Measurements from ENCODE around the gene MCMBP. TPM values are rescaled to one million over a fixed set of nuclear protein-coding genes. Genes with fewer than 3 reads are reported as not detected.

The MCMBP gene
- total and polyA plus RNA-seq, 2 donors (not counting 1 experiment from before 2014, with no cell fraction given) = 27.1 to 36.0 TPM

DNA sequence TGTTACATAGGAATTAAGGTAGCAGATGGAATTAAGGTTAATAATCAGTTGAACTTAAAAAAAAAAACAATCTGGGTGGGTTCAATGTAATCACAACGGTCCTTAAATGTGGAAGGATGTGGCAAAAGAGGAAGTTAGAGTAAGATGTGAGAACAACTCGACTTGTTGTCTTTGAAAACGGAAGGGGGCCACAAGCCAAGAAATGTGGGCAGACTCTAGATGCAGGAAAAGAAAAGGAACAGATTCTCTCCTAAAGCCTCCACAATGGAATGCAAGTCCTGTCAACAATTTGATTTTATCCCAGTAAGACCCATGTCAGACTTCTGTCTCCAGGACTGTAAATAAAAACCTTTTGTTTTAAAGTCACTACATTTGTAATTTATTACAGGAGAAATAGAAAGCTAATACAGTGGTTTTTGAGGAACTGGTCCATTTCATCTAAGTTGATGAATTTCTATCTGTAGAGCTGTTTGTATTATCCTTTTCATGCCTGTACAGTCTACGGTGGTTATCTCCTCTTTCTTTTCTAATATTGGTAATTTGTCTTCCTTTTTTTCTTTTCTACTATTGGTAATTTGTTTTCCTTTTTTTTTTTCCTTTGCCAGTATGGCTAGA is 8.6 kb downstream of the MCMBP start:
- ChIA-PET POLR2A (no interaction called here), CTCF (interaction anchor here (0.7 to 7.4 kb wide), 6 partner anchors 9 to 254 kb away, joined by 3 to 153 read pairs (median 5); partner anchors contain the start of gene MCMBP)
- H3K36me3 ChIP-seq (replicated peaks in 1 of 2; ENCODE audit: control extremely low read depth in 1 of 2, control insufficient read depth in 1 of 2, extremely low read depth in 1 of 2, insufficient read depth in 2 of 2, low read length in 1 of 2) = peaks cover 0 to 4% of the 10 kb centered on the region in 2 experiments
- TF ChIP-seq CTCF (IDR thresholded peaks at IDR 0.05) (no peak), EZH2 (IDR thresholded peaks at IDR 0.05; ENCODE audit: borderline replicate concordance, insufficient read depth, low read depth, low read length, poor library complexity, severe bottlenecking) (no peak)
- ATAC-seq (ENCODE audit: low read depth) (no peak), DNase-seq (no peak)
- intact Hi-C loops (cut with micrococcal nuclease) = no loop called here
- no peaks in the 10 kb centered on the region for H3K27me3 ChIP-seq (replicated peaks in 1 of 4; ENCODE audit: control extremely low read depth in 1 of 4, control insufficient read depth in 3 of 4, insufficient read depth in 4 of 4, low read length in 3 of 4)
- Mint-ChIP-seq H3K27me3 (no peaks in the 10 kb centered on the region), H3K4me1 (peaks cover 42% of the 10 kb centered on the region), H3K4me3 (no peak overlapping the region), H3K9me3 (ENCODE audit: insufficient read depth) (peaks cover 3% of the 10 kb centered on the region), H3K27ac (no peak overlapping the region)
- H3K27ac ChIP-seq (ENCODE audit: low read length in 2 of 2) = no peak overlapping the region
- peaks cover 62% of the 10 kb centered on the region for H4K20me1 ChIP-seq (ENCODE audit: control insufficient read depth, insufficient read depth, low read length, poor library complexity, severe bottlenecking)
- no CpG with 5 or more reads among the region's 4 CpGs for WGBS (ENCODE audit: insufficient coverage)
- peaks cover 3 to 11% of the 10 kb centered on the region in 2 donors for H3K4me1 ChIP-seq (ENCODE audit: control insufficient read depth in 2 of 2, insufficient read depth in 2 of 2, low read length in 2 of 2)
- H3K4me3 ChIP-seq (ENCODE audit: control extremely low read depth in 1 of 5, extremely low read depth in 1 of 5, insufficient read depth in 1 of 5, low read depth in 2 of 5, low read length in 4 of 5) = no peak overlapping the region
- H3K79me2 ChIP-seq (ENCODE audit: control insufficient read depth, insufficient read depth, low read length) = peaks cover 93% of the 10 kb centered on the region
- peaks cover 1 to 8% (median 3%) of the 10 kb centered on the region in 3 donors for H3K9me3 ChIP-seq (ENCODE audit: control extremely low read depth in 1 of 3, control insufficient read depth in 2 of 3, insufficient read depth in 1 of 3, low read length in 2 of 3)
- no peak overlapping the region for H3K4me2 ChIP-seq (replicated peaks; ENCODE audit: low read depth, low read length, poor library complexity, severe bottlenecking)
- no peak overlapping the region for H3K9ac ChIP-seq (ENCODE audit: low read length)
- no peak overlapping the region for H2AFZ ChIP-seq (ENCODE audit: insufficient read depth, low read depth, low read length, poor library complexity, severe bottlenecking)

DNA sequence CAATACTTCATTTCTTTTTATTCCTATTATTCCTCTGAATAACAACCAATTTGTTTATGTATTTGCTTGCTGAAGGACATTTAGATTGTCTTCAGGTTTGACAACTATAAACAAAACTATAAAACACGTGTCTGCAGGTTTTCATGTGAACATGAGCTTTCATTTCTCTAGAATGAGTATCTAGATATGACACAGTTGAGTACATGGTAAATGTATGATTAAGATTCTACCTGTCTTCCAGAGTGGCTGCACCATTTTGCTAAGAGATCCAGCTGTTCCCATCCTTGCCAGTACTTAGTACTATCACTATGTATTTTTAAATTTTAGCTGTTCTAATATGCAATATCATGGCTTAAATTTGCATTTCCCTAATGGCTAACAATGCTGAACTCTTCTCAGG is 10.1 kb downstream of the MCMBP start:
- intact Hi-C loops (cut with micrococcal nuclease) = no loop called here
- Histone ChIP-seq H3K79me2 (ENCODE audit: control insufficient read depth, insufficient read depth, low read length) (peaks cover 85% of the 10 kb centered on the region), H3K27ac (ENCODE audit: low read length in 2 of 2) (no peak overlapping the region), H3K4me2 (replicated peaks; ENCODE audit: low read depth, low read length, poor library complexity, severe bottlenecking) (no peak overlapping the region), H3K4me1 (ENCODE audit: control insufficient read depth in 2 of 2, insufficient read depth in 2 of 2, low read length in 2 of 2) (peaks cover 3 to 9% of the 10 kb centered on the region in 2 donors), H3K9me3 (ENCODE audit: control extremely low read depth in 1 of 3, control insufficient read depth in 2 of 3, insufficient read depth in 1 of 3, low read length in 2 of 3) (peaks cover 1 to 8% (median 3%) of the 10 kb centered on the region in 3 donors), H2AFZ (ENCODE audit: insufficient read depth, low read depth, low read length, poor library complexity, severe bottlenecking) (no peak overlapping the region), H3K9ac (ENCODE audit: low read length) (no peak overlapping the region), H3K36me3 (replicated peaks in 1 of 2; ENCODE audit: control extremely low read depth in 1 of 2, control insufficient read depth in 1 of 2, extremely low read depth in 1 of 2, insufficient read depth in 2 of 2, low read length in 1 of 2) (peaks cover 1 to 15% of the 10 kb centered on the region in 2 experiments), H3K4me3 (ENCODE audit: control extremely low read depth in 1 of 5, extremely low read depth in 1 of 5, insufficient read depth in 1 of 5, low read depth in 2 of 5, low read length in 4 of 5) (no peak overlapping the region), H3K27me3 (replicated peaks in 1 of 4; ENCODE audit: control extremely low read depth in 1 of 4, control insufficient read depth in 3 of 4, insufficient read depth in 4 of 4, low read length in 3 of 4) (no peaks in the 10 kb centered on the region), H4K20me1 (ENCODE audit: control insufficient read depth, insufficient read depth, low read length, poor library complexity, severe bottlenecking) (peaks cover 46% of the 10 kb centered on the region)
- Mint-ChIP-seq H3K9me3 (ENCODE audit: insufficient read depth) (peaks cover 3% of the 10 kb centered on the region), H3K4me1 (peaks cover 31% of the 10 kb centered on the region), H3K4me3 (no peak overlapping the region), H3K27ac (no peak overlapping the region), H3K27me3 (no peaks in the 10 kb centered on the region)
- no CpG with 5 or more reads among the region's 1 CpG for WGBS (ENCODE audit: insufficient coverage)
- TF ChIP-seq CTCF (IDR thresholded peaks at IDR 0.05) (no peak), EZH2 (IDR thresholded peaks at IDR 0.05; ENCODE audit: borderline replicate concordance, insufficient read depth, low read depth, low read length, poor library complexity, severe bottlenecking) (no peak)
- ChIA-PET CTCF (interaction anchor here (0.6 to 7.4 kb wide), 5 partner anchors 8 to 687 kb away, joined by 3 to 153 read pairs (median 11); partner anchors contain the start of gene MCMBP), POLR2A (interaction anchor here (1.2 kb wide), 1 partner anchor 11 kb away, joined by 4 read pairs; no protein-coding TSS in a partner anchor)
- DNase-seq (no peak), ATAC-seq (ENCODE audit: low read depth) (no peak)

All from B cell (primary cell).